Upper lobe of left lung (tissue), 4 donors: Measurements from ENCODE around the gene RPS6KB1.
"Not testable (repeated sequence)": the region's sequence is repeated elsewhere in the genome, so short reads cannot be mapped to it uniquely, and the experiment has no call there.

Source experiments
- CTCF ChIP-seq, 6 experiments: fragments of 450-650 bp in 4 of 6; fragments of 200-600 bp in 2 of 6; sonication (generic) in 2 of 6; IDR thresholded peaks; one replicate each; pipeline ENCODE4 v1.5.1; 2016 to 2019; ENCODE audit warnings: antibody characterized with exemption in 6 of 6
- EP300 ChIP-seq, 4 donors: sonication (generic); formaldehyde crosslinking; IDR thresholded peaks; one replicate each; pipeline ENCODE4 v1.5.1; 2017; ENCODE audit warnings: antibody characterized with exemption in 4 of 4, control low read depth in 2 of 4

DNA sequence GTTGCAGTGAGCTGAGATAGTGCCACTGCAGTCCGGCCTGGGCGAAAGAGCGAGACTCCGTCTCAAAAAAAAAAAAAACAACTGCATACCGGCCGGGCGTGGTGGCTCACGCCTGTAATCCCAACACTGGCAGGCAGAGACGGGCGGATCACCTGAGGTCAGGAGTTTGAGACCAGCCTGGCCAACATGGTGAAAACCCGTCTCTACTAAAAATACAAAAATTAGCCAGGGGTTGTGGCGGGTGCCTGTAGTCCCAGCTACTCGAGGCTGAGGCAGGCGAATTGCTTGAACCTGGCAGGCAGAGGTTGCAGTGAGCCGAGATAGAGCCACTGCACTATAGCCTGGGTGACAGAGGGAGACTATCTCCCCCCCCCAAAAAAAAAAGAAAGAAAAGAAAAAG lies 42.6 kb upstream of the RPS6KB1 start:
- not testable (repeated sequence) for TF ChIP-seq EP300, CTCF (IDR thresholded peaks at IDR 0.05)
